Liver (tissue), 9 donors: ENCODE measurements around the gene PIGM. TPM values are rescaled to one million over a fixed set of nuclear protein-coding genes. Genes with fewer than 3 reads are reported as not detected.

Experiments used
- DNase-seq: peaks from one replicate; pipeline ENCODE4 v3.0.0-alpha.2; 2017; ENCODE audit warnings: low spot score
- H3K27ac ChIP-seq, 2 donors: one replicate each; pipeline ENCODE4 v1.7.0; 2013; ENCODE audit warnings: inconsistent platforms in 2 of 2, low read length in 2 of 2, control low read depth in 1 of 2, low read depth in 1 of 2, mild to moderate bottlenecking in 1 of 2
- H3K27me3 ChIP-seq, 4 donors: one replicate each; pipeline versions ENCODE4 v1.6.1 to v1.7.0; 2013; ENCODE audit warnings: low read length in 3 of 4, inconsistent platforms in 1 of 4, mild to moderate bottlenecking in 1 of 4, moderate library complexity in 1 of 4; ENCODE audit not compliant: control insufficient read depth in 4 of 4, insufficient read depth in 4 of 4
- H3K36me3 ChIP-seq, 4 donors: one replicate each; pipeline versions ENCODE4 v1.6.1 to v1.7.0; 2013; ENCODE audit warnings: low read length in 3 of 4, mild to moderate bottlenecking in 3 of 4, low read depth in 1 of 4, moderate library complexity in 1 of 4; ENCODE audit not compliant: control insufficient read depth in 4 of 4, insufficient read depth in 3 of 4
- H3K4me1 ChIP-seq, 4 donors: one replicate each; pipeline versions ENCODE4 v1.6.1 to v1.7.0; 2013; ENCODE audit warnings: low read length in 3 of 4, mild to moderate bottlenecking in 3 of 4, moderate library complexity in 1 of 4; ENCODE audit not compliant: control insufficient read depth in 4 of 4, insufficient read depth in 4 of 4
- H3K4me3 ChIP-seq, 3 donors: one replicate each; pipeline versions ENCODE4 v1.6.1 to v1.7.0; 2013; ENCODE audit warnings: low read length in 3 of 3, control low read depth in 1 of 3, low read depth in 1 of 3, mild to moderate bottlenecking in 1 of 3
- H3K9ac ChIP-seq, 2 donors: one replicate each; pipeline ENCODE4 v1.7.0; 2013; ENCODE audit warnings: low read length in 2 of 2, mild to moderate bottlenecking in 2 of 2, moderate library complexity in 2 of 2, control low read depth in 1 of 2, low read depth in 1 of 2
- H3K9me3 ChIP-seq, 4 donors: one replicate each; pipeline versions ENCODE4 v1.6.1 to v1.7.0; 2013; ENCODE audit warnings: low read length in 3 of 4; ENCODE audit not compliant: control insufficient read depth in 4 of 4
- EGR1 ChIP-seq, 2 donors: IDR thresholded peaks; 2 replicates each; pipeline ENCODE4 v1.6.1; 2016 to 2018; ENCODE audit warnings: antibody characterized with exemption in 2 of 2, low read depth in 2 of 2
- FOXA1 ChIP-seq: IDR thresholded peaks from 2 replicates; pipeline ENCODE4 v1.6.1; 2016; ENCODE audit warnings: antibody characterized with exemption
- FOXA2 ChIP-seq: IDR thresholded peaks from 2 replicates; pipeline ENCODE4 v1.6.1; 2016; ENCODE audit warnings: antibody characterized with exemption
- GABPA ChIP-seq, 2 donors: IDR thresholded peaks in 1 of 2; conservative IDR thresholded peaks in 1 of 2; 2 replicates each; pipeline ENCODE4 v1.6.1; 2016; ENCODE audit warnings: antibody characterized with exemption in 2 of 2, mild to moderate bottlenecking in 1 of 2, moderate library complexity in 1 of 2
- HNF4A ChIP-seq, 2 donors: conservative IDR thresholded peaks; 2 replicates each; pipeline ENCODE4 v1.6.1; 2016; ENCODE audit warnings: antibody characterized with exemption in 2 of 2, mild to moderate bottlenecking in 2 of 2
- HNF4G ChIP-seq: IDR thresholded peaks from 2 replicates; pipeline ENCODE4 v1.6.1; 2016; ENCODE audit warnings: antibody characterized with exemption
- JUND ChIP-seq, 2 donors: IDR thresholded peaks; 2 replicates each; pipeline ENCODE4 v1.6.1; 2016; ENCODE audit warnings: antibody characterized with exemption in 2 of 2
- RAD21 ChIP-seq, 2 donors: IDR thresholded peaks; 2 replicates each; pipeline ENCODE4 v1.6.1; 2016; ENCODE audit warnings: antibody characterized with exemption in 2 of 2, mild to moderate bottlenecking in 2 of 2
- RXRA ChIP-seq, 2 donors: IDR thresholded peaks; 2 replicates each; pipeline ENCODE4 v1.6.1; 2017 to 2018; ENCODE audit warnings: antibody characterized with exemption in 2 of 2, mild to moderate bottlenecking in 1 of 2
- SP1 ChIP-seq: IDR thresholded peaks from 2 replicates; pipeline ENCODE4 v1.6.1; 2018; ENCODE audit warnings: antibody characterized with exemption, mild to moderate bottlenecking
- TAF1 ChIP-seq: conservative IDR thresholded peaks from 2 replicates; pipeline ENCODE4 v1.6.1; 2016; ENCODE audit warnings: antibody characterized with exemption, mild to moderate bottlenecking
- WGBS: extraction: QIAGEN DNeasy Blood & Tissue Kit; methylation state at CpG from one replicate; pipeline ENCODE4 v1.1.7; 2013; 5-methylcytosine and 5-hydroxymethylcytosine counted together
- polyA plus RNA-seq, 2 donors: library from polyadenylated mRNA; stranded (reverse) in 1 of 2; unstranded in 1 of 2; fragments of 200-250 nt in 1 of 2; fragments of >200 nt in 1 of 2; fragmentation: Nextera tagmentation in 1 of 2; extraction: Ambion mirVana in 1 of 2; gene quantifications; one replicate each; pipeline versions ENCODE4 v1.2.1 to v1.2.3, GENCODE V29; 2013 to 2015
- total RNA-seq, 2 donors: library from RNA; depleted of rRNA; stranded (reverse); fragments of >200 nt; gene quantifications; one replicate each; pipeline ENCODE4 v1.2.3, GENCODE V29; 2014
- TF ChIP-seq, protein P1 (sequence below): fragments of 150-350 bp; IDR thresholded peaks from 2 replicates; pipeline ENCODE4 v1.5.1; 2017; ENCODE audit warnings: improper control_type of control experiment, low read depth, low read length; ENCODE audit not compliant: missing input control
- TF ChIP-seq, protein P2 (sequence below): IDR thresholded peaks from 2 replicates; pipeline ENCODE4 v1.6.1; 2016; ENCODE audit warnings: antibody characterized with exemption
- TF ChIP-seq, protein P3 (sequence below): IDR thresholded peaks from 2 replicates; pipeline ENCODE4 v1.6.1; 2016; ENCODE audit warnings: antibody characterized with exemption, mild to moderate bottlenecking
- TF ChIP-seq, protein P4 (sequence below): IDR thresholded peaks from 2 replicates; pipeline ENCODE4 v1.6.1; 2016; ENCODE audit warnings: antibody characterized with exemption
- TF ChIP-seq, protein P5 (sequence below): IDR thresholded peaks from 2 replicates; pipeline ENCODE4 v1.6.1; 2016; ENCODE audit warnings: antibody characterized with exemption
- donor health status: healthy.
- donor health status: healthy.
- donor health status: healthy.
- donor health status: healthy.
- donor health status: healthy.

PIGM gene
- total and polyA plus RNA-seq, 4 donors, result 2.9 to 4.2 (median 3.6) TPM

DNA sequence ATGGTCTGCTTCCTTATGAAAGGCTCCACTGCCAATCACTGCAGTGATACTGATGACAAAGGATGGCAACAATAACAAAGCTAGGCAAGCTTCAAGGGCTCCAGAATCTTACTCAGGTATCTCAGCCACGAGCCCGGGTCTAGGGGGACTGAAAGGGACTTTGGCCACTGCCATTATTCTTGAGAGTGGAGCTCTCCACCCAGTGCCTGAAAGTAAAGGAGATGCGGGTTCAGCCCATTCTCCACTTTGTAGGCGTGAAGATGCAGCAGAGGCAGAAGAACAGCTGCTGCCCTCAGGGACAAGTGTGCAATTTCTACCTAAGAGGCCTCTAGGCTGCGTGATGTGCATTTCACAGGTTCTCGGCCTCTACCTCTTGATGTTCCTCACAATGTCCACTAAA is 46.3 kb downstream of the PIGM start (continued):
- TF ChIP-seq, protein P1, sequence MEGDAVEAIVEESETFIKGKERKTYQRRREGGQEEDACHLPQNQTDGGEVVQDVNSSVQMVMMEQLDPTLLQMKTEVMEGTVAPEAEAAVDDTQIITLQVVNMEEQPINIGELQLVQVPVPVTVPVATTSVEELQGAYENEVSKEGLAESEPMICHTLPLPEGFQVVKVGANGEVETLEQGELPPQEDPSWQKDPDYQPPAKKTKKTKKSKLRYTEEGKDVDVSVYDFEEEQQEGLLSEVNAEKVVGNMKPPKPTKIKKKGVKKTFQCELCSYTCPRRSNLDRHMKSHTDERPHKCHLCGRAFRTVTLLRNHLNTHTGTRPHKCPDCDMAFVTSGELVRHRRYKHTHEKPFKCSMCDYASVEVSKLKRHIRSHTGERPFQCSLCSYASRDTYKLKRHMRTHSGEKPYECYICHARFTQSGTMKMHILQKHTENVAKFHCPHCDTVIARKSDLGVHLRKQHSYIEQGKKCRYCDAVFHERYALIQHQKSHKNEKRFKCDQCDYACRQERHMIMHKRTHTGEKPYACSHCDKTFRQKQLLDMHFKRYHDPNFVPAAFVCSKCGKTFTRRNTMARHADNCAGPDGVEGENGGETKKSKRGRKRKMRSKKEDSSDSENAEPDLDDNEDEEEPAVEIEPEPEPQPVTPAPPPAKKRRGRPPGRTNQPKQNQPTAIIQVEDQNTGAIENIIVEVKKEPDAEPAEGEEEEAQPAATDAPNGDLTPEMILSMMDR, result no peak
- TF ChIP-seq FOXA1 (no peak), RXRA (IDR thresholded peaks at IDR 0.05) (no peak)
- TF ChIP-seq, protein P2, sequence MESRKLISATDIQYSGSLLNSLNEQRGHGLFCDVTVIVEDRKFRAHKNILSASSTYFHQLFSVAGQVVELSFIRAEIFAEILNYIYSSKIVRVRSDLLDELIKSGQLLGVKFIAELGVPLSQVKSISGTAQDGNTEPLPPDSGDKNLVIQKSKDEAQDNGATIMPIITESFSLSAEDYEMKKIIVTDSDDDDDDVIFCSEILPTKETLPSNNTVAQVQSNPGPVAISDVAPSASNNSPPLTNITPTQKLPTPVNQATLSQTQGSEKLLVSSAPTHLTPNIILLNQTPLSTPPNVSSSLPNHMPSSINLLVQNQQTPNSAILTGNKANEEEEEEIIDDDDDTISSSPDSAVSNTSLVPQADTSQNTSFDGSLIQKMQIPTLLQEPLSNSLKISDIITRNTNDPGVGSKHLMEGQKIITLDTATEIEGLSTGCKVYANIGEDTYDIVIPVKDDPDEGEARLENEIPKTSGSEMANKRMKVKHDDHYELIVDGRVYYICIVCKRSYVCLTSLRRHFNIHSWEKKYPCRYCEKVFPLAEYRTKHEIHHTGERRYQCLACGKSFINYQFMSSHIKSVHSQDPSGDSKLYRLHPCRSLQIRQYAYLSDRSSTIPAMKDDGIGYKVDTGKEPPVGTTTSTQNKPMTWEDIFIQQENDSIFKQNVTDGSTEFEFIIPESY, result no peak

DNA sequence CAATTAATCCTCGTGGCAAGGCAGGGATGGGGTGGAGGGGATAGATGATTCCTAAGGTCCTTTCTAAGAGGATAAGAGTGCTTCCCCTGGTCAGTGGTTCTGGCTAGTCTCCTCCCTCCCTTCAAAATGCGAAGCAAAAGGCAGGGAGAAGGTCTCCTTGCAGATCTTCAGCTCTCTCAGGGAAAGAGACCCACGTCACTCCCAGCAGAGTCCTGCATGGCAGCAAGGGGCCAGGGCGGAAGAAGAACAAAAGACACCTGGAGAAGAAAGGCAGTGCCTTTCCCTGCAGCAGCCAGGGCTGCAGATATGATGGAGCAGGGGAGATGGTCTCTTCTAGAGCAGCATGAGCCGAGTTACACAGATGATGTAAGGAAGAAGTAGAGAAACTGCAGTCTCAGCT is 48.1 kb downstream of the PIGM start:
- Histone ChIP-seq H3K9me3 (no peaks in the 10 kb centered on the region), H3K9ac (no peak overlapping the region), H3K27me3 (no peaks in the 10 kb centered on the region), H3K36me3 (no peaks in the 10 kb centered on the region), H3K27ac (no peak overlapping the region), H3K4me1 (peaks cover 0 to 3% (median 0%) of the 10 kb centered on the region in 4 donors), H3K4me3 (no peak overlapping the region)
- DNase-seq, result no peak
- 79% methylated on average over 5 of the region's 5 CpGs for WGBS
- TF ChIP-seq, protein P1, result no peak
- TF ChIP-seq GABPA (IDR thresholded peaks at IDR 0.05 in 1 of 2, conservative IDR thresholded peaks at IDR 0.05 in 1 of 2), result no peak
- TF ChIP-seq TAF1, result no peak
- no peak for TF ChIP-seq RXRA (IDR thresholded peaks at IDR 0.05)
- no peak for TF ChIP-seq HNF4A (conservative IDR thresholded peaks at IDR 0.05)
- no peak for TF ChIP-seq FOXA1
- TF ChIP-seq, protein P3, sequence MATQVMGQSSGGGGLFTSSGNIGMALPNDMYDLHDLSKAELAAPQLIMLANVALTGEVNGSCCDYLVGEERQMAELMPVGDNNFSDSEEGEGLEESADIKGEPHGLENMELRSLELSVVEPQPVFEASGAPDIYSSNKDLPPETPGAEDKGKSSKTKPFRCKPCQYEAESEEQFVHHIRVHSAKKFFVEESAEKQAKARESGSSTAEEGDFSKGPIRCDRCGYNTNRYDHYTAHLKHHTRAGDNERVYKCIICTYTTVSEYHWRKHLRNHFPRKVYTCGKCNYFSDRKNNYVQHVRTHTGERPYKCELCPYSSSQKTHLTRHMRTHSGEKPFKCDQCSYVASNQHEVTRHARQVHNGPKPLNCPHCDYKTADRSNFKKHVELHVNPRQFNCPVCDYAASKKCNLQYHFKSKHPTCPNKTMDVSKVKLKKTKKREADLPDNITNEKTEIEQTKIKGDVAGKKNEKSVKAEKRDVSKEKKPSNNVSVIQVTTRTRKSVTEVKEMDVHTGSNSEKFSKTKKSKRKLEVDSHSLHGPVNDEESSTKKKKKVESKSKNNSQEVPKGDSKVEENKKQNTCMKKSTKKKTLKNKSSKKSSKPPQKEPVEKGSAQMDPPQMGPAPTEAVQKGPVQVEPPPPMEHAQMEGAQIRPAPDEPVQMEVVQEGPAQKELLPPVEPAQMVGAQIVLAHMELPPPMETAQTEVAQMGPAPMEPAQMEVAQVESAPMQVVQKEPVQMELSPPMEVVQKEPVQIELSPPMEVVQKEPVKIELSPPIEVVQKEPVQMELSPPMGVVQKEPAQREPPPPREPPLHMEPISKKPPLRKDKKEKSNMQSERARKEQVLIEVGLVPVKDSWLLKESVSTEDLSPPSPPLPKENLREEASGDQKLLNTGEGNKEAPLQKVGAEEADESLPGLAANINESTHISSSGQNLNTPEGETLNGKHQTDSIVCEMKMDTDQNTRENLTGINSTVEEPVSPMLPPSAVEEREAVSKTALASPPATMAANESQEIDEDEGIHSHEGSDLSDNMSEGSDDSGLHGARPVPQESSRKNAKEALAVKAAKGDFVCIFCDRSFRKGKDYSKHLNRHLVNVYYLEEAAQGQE, result no peak
- TF ChIP-seq EGR1 (IDR thresholded peaks at IDR 0.05; ENCODE audit: low read depth in 2 of 2), result no peak
- TF ChIP-seq, protein P4, sequence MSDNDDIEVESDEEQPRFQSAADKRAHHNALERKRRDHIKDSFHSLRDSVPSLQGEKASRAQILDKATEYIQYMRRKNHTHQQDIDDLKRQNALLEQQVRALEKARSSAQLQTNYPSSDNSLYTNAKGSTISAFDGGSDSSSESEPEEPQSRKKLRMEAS, result no peak
- no peak for TF ChIP-seq JUND (IDR thresholded peaks at IDR 0.05)
- TF ChIP-seq, protein P5, sequence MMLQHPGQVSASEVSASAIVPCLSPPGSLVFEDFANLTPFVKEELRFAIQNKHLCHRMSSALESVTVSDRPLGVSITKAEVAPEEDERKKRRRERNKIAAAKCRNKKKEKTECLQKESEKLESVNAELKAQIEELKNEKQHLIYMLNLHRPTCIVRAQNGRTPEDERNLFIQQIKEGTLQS, result no peak
- TF ChIP-seq HNF4G, result no peak
- TF ChIP-seq SP1, result no peak
- TF ChIP-seq RAD21 (IDR thresholded peaks at IDR 0.05), result no peak
- no peak for TF ChIP-seq FOXA2
- TF ChIP-seq, protein P2, result no peak
